Kidney epithelial cell (primary cell): Measurements from ENCODE around the gene NDUFV1. TPM values are rescaled to one million over a fixed set of nuclear protein-coding genes. Genes with fewer than 3 reads are reported as not detected.
A peak's percentile ranks its signal among the peaks of the same experiment; 100 is the strongest.

Experiments
- DNase-seq: peaks from one replicate; pipeline ENCODE4 v3.0.0-alpha.2; 2010; ENCODE audit warnings: low read depth
- H3K27me3 ChIP-seq: 2 replicates; pipeline ENCODE4 v1.6.0; 2011; ENCODE audit warnings: low read length; ENCODE audit not compliant: control insufficient read depth, insufficient read depth
- H3K36me3 ChIP-seq: 2 replicates; pipeline ENCODE4 v1.5.1; 2011; ENCODE audit warnings: low read length; ENCODE audit not compliant: control insufficient read depth, insufficient read depth
- H3K4me3 ChIP-seq: 2 replicates; pipeline ENCODE4 v1.5.1; 2011; ENCODE audit warnings: low read depth, mild to moderate bottlenecking, control low read depth, low read length
- total RNA-seq: library from RNA; depleted of rRNA; stranded (reverse); fragments of >200 nt; gene quantifications from 2 replicates; pipeline ENCODE4 v1.2.3, GENCODE V29; 2015
- TF ChIP-seq, protein P1 (sequence below): IDR thresholded peaks from 2 replicates; pipeline ENCODE4 v1.5.1; 2011; ENCODE audit warnings: mild to moderate bottlenecking, moderate library complexity, low read length, control low read depth, inconsistent platforms; ENCODE audit not compliant: insufficient read depth, poor library complexity, severe bottlenecking

NDUFV1 gene
- total RNA-seq, 1 donor from 2014 or later: 262 TPM

- Histone ChIP-seq H3K4me3 (no peak overlapping the region), H3K36me3 (no peaks in the 10 kb centered on the region), H3K27me3 (no peaks in the 10 kb centered on the region)
- TF ChIP-seq, protein P1, sequence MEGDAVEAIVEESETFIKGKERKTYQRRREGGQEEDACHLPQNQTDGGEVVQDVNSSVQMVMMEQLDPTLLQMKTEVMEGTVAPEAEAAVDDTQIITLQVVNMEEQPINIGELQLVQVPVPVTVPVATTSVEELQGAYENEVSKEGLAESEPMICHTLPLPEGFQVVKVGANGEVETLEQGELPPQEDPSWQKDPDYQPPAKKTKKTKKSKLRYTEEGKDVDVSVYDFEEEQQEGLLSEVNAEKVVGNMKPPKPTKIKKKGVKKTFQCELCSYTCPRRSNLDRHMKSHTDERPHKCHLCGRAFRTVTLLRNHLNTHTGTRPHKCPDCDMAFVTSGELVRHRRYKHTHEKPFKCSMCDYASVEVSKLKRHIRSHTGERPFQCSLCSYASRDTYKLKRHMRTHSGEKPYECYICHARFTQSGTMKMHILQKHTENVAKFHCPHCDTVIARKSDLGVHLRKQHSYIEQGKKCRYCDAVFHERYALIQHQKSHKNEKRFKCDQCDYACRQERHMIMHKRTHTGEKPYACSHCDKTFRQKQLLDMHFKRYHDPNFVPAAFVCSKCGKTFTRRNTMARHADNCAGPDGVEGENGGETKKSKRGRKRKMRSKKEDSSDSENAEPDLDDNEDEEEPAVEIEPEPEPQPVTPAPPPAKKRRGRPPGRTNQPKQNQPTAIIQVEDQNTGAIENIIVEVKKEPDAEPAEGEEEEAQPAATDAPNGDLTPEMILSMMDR: no peak
- no peak for DNase-seq
Observed at GRCh38 chr11:67646535-67647336, 40.0 kb downstream of the NDUFV1 start.

- H3K36me3 ChIP-seq: no peaks in the 10 kb centered on the region
- no peak overlapping the region for H3K4me3 ChIP-seq
- no peak for DNase-seq
- TF ChIP-seq, protein P1: no peak
- no peaks in the 10 kb centered on the region for H3K27me3 ChIP-seq
Observed at GRCh38 chr11:67647471-67647870, 40.7 kb downstream of the NDUFV1 start.

GRCh38 chr11:67648140-67648795 is 41.5 kb downstream of the NDUFV1 start:
- TF ChIP-seq, protein P1: peak; percentile 32
- Histone ChIP-seq H3K36me3 (no peaks in the 10 kb centered on the region), H3K27me3 (no peaks in the 10 kb centered on the region), H3K4me3 (no peak overlapping the region)
- DNase-seq: no peak

- Histone ChIP-seq H3K27me3 (no peaks in the 10 kb centered on the region), H3K4me3 (no peak overlapping the region)
- TF ChIP-seq, protein P1: no peak
Observed at GRCh38 chr11:67648796-67649613, 42.3 kb downstream of the NDUFV1 start.

GRCh38 chr11:67649634-67650510 is 43.1 kb downstream of the NDUFV1 start:
- no peak for DNase-seq
- Histone ChIP-seq H3K4me3 (no peak overlapping the region), H3K27me3 (no peaks in the 10 kb centered on the region), H3K36me3 (no peaks in the 10 kb centered on the region)
- TF ChIP-seq, protein P1: no peak

More at GRCh38 chr11:67648796-67649613, 42.3 kb downstream of the NDUFV1 start:
- DNase-seq: no peak
- H3K36me3 ChIP-seq: no peaks in the 10 kb centered on the region
